HFF-Myc (cell line): ENCODE measurements around the gene CDC42EP1.
"Not testable (repeated sequence)": the region's sequence is repeated elsewhere in the genome, so short reads cannot be mapped to it uniquely, and the experiment has no call there.

Source experiments
- DNase-seq: peaks from one replicate; pipeline ENCODE4 v3.0.0-alpha.2; 2011; ENCODE audit warnings: low read depth; ENCODE audit errors: extremely low read depth
- H3K4me3 ChIP-seq: replicated peaks from 2 replicates; pipeline ENCODE4 v1.5.1; 2011; ENCODE audit warnings: low read depth, mild to moderate bottlenecking, control low read depth, low read length
- CTCF ChIP-seq: IDR thresholded peaks from 2 replicates; pipeline ENCODE4 v1.5.1; 2012; ENCODE audit warnings: mild to moderate bottlenecking, low read depth, low read length, control low read depth; ENCODE audit errors: missing control alignments

Gene CDC42EP1

GRCh38 chr22:37588546-37589215 is 28.4 kb downstream of the CDC42EP1 start:
- no peak for DNase-seq
- no peak for TF ChIP-seq CTCF
- H3K4me3 ChIP-seq = no peak overlapping the region

DNA sequence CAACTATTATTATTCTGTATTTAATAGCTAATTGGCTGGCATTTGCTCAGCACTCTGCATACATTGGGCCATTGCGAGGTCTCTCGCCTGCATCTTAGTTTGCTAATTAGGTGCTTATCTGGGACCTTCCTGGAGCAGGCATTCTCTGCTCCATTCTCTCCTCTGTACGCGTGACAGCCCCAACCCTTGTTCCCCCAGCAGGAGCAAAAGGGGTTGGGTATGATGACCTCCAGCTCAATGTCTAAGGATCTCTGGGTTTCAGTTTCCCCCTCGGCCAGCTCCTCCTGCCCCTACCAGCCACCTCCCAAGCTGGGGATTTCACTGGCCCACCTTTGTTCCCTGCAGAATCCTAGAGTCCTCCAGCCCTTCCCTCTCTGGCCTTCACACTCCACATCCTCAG is 29.4 kb downstream of the CDC42EP1 start:
- no peak overlapping the region for H3K4me3 ChIP-seq
- DNase-seq = no peak
- TF ChIP-seq CTCF = no peak

GRCh38 chr22:37591081-37591480 is 30.8 kb downstream of the CDC42EP1 start:
- not testable (repeated sequence) for H3K4me3 ChIP-seq, DNase-seq

DNA sequence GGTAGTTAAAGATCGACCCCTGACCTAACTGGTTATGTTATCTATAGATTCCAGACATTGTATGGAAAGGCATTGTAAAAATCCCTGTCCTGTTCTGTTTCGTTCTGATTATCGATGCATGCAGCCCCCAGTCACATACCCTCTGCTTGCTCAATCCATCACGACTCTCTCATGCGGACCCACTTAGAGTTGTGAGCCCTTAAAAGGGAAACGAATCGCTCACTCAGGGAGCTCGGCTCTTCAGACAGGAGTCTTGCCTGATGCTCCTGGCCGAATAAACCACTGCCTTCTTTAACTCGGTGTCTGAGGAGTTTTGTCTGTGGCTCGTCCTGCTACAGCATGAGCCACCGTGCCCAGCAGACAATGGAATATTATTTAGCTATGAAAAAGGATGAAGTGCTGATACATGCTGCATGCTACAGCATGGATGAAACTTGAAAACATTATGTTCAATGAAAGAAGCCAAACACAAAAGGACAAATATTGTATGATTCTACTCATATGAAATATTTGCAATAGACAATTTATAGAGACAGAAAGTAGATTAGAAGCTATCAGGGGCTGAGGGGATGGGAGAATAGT is 31.6 kb downstream of the CDC42EP1 start:
- TF ChIP-seq CTCF = no peak
- no peak overlapping the region for H3K4me3 ChIP-seq

DNA sequence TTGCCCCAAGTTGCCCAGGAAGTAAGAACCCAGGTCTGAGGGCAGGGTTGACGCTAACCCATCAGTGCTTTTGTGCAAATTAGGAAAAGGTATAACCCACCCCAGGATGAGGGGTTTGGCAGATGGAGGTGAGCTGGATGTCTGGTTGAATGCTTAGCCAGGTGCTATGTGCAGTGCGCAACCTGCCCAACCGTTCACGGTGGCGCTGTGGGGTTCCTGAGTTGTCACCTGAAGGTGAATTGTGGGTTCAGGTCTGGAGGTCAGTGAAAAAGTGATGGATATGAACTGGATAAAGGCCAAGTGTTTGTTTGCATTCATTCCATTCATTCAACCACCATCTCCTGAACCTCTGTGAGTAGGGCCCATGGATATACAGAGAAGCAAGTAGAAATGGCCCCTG is 34.0 kb downstream of the CDC42EP1 start:
- DNase-seq = no peak
- TF ChIP-seq CTCF = no peak
- H3K4me3 ChIP-seq = no peak overlapping the region

More for the DNA sequence above, 31.6 kb downstream of the CDC42EP1 start:
- no peak for DNase-seq

- no peak for DNase-seq
- TF ChIP-seq CTCF = no peak
- no peak overlapping the region for H3K4me3 ChIP-seq
Observed at GRCh38 chr22:37599153-37599552, 38.9 kb downstream of the CDC42EP1 start.

DNA sequence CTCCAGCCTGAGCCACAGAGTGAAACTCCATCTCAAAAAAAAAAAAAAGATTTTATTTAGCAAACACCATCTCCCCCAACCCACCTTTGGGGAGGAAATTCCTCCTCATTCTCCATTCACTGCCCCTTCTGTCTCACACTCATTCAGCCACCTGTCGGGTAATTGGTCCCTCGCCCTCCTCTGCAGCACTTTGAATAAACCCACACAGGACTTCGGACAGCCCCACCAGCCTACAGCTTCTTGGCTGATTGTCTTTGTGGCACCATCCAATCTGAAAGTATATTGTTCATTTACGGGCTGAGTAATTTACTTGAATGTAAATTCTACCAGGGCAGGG is 40.9 kb downstream of the CDC42EP1 start:
- DNase-seq = no peak
- no peak for TF ChIP-seq CTCF
- no peak overlapping the region for H3K4me3 ChIP-seq
